GM12878 (cell line): ENCODE data around the gene SP110. TPM values are rescaled to one million over a fixed set of nuclear protein-coding genes. Genes with fewer than 3 reads are reported as not detected.

Source experiments
- ATAC-seq: fragments of 200-7000 bp; cut with Tn5 transposase; 3 replicates; pipeline ENCODE4 v1.9.1; 2020; ENCODE audit warnings: mild to moderate bottlenecking, moderate library complexity
- BruUV-seq: library from RNA; stranded (reverse); fragments of 400-500 nt; replicated peaks from 2 replicates; lab custom pipeline; 2021; lab: Mats Ljungman, UMichigan
- CTCF ChIA-PET: fragments of 300-600 bp; sonication (Branson Sonifier 250); formaldehyde crosslinking; extraction: SDS; loops from one replicate; lab custom pipeline; 2021; ENCODE audit warnings: inconsistent platforms; lab: Yijun Ruan, JAX
- POLR2A ChIA-PET: fragments of 350-600 bp; formaldehyde crosslinking; extraction: SDS; loops from one replicate; lab custom pipeline; 2021; ENCODE audit warnings: inconsistent platforms; lab: Charles Lee
- RAD21 ChIA-PET: fragments of 300-600 bp; sonication (Branson Sonifier 250); formaldehyde crosslinking; loops from one replicate; lab custom pipeline; 2023; ENCODE audit warnings: antibody characterized with exemption; ENCODE audit not compliant: unreplicated experiment; lab: Charles Lee
- SMC1A ChIA-PET: fragments of 300-600 bp; sonication (Branson Sonifier 250); formaldehyde crosslinking; loops from one replicate; lab custom pipeline; 2023; ENCODE audit not compliant: unreplicated experiment, uncharacterized antibody; lab: Charles Lee
- DNase-seq: peaks from one replicate; pipeline ENCODE4 v3.0.0-alpha.2; 2011; ENCODE audit warnings: low read depth, low spot score
- FAIRE-seq: peaks from 3 replicates; lab custom pipeline; 2011; peaks lifted over from hg19 to GRCh38; lab: Jason Lieb, UNC
- H2AFZ ChIP-seq: 2 replicates; pipeline ENCODE4 v1.6.0; 2011; ENCODE audit warnings: low read depth, low read length, control low read depth; ENCODE audit not compliant: control insufficient read depth
- H3K27ac ChIP-seq: 2 replicates; pipeline ENCODE4 v1.5.1; 2011; ENCODE audit warnings: control low read depth; ENCODE audit not compliant: control insufficient read depth, insufficient read depth
- H3K27me3 ChIP-seq, 2 experiments: replicated peaks in 1 of 2; 2 replicates each; pipeline versions ENCODE4 v1.6.0 to v1.6.1; 2011; ENCODE audit warnings: low read length in 1 of 2; ENCODE audit not compliant: control insufficient read depth in 2 of 2, insufficient read depth in 2 of 2
- H3K36me3 ChIP-seq, 2 experiments: 2 replicates each; pipeline ENCODE4 v1.5.1; 2011; ENCODE audit warnings: low read length in 1 of 2; ENCODE audit not compliant: control insufficient read depth in 2 of 2, insufficient read depth in 2 of 2
- H3K4me1 ChIP-seq: 2 replicates; pipeline ENCODE4 v1.6.1; 2011; ENCODE audit warnings: mild to moderate bottlenecking, low read length, moderate library complexity, mixed read lengths; ENCODE audit not compliant: control insufficient read depth, insufficient read depth
- H3K4me2 ChIP-seq: 2 replicates; pipeline ENCODE4 v1.6.0; 2011; ENCODE audit warnings: control low read depth; ENCODE audit not compliant: control insufficient read depth, insufficient read depth
- H3K4me3 ChIP-seq: fragments of 200-600 bp; sonication (generic); 2 replicates; pipeline ENCODE4 v1.5.1; 2016
- H3K79me2 ChIP-seq: 2 replicates; pipeline ENCODE4 v1.6.0; 2011; ENCODE audit warnings: low read length; ENCODE audit not compliant: control insufficient read depth, insufficient read depth
- H3K9ac ChIP-seq: 2 replicates; pipeline ENCODE4 v1.8.0; 2011; ENCODE audit warnings: low read length, control low read depth, mixed read lengths; ENCODE audit not compliant: control insufficient read depth, insufficient read depth
- H3K9me3 ChIP-seq: replicated peaks from 3 replicates; pipeline ENCODE4 v1.5.1; 2011; ENCODE audit warnings: mild to moderate bottlenecking, low read length; ENCODE audit not compliant: control insufficient read depth, insufficient read depth
- H4K20me1 ChIP-seq: 2 replicates; pipeline ENCODE4 v1.6.0; 2011; ENCODE audit not compliant: control insufficient read depth, insufficient read depth
- CBX5 ChIP-seq: sonication (generic); IDR thresholded peaks from 2 replicates; pipeline ENCODE4 v1.6.1; 2016; ENCODE audit warnings: low read depth, moderate library complexity, mild to moderate bottlenecking, inconsistent platforms
- DPF2 ChIP-seq: fragments of 450-650 bp; IDR thresholded peaks from 2 replicates; pipeline ENCODE4 v1.6.1; 2017; ENCODE audit warnings: mild to moderate bottlenecking
- EGR1 ChIP-seq, 2 experiments: IDR thresholded peaks; 1 replicate in 1 of 2; 2 replicates in 1 of 2; pipeline ENCODE4 v1.6.1; 2011 to 2012; ENCODE audit warnings: low read depth in 2 of 2, low read length in 2 of 2, borderline replicate concordance in 1 of 2, mild to moderate bottlenecking in 1 of 2, moderate library complexity in 1 of 2
- EP300 ChIP-seq, 2 experiments: fragments of 150-350 bp in 1 of 2; IDR thresholded peaks; 2 replicates each; pipeline ENCODE4 v1.6.1; 2011 to 2012; ENCODE audit warnings: low read depth in 2 of 2, low read length in 2 of 2, borderline replicate concordance in 1 of 2, improper control_type of control experiment in 1 of 2, inconsistent platforms in 1 of 2; ENCODE audit not compliant: control insufficient read depth in 1 of 2
- ESRRA ChIP-seq: IDR thresholded peaks from 2 replicates; pipeline ENCODE4 v1.6.1; 2012; ENCODE audit warnings: mild to moderate bottlenecking, low read length, improper control_type of control experiment
- ETV6 ChIP-seq, 2 experiments: fragments of 450-650 bp in 1 of 2; IDR thresholded peaks in 1 of 2; conservative IDR thresholded peaks in 1 of 2; 2 replicates each; pipeline ENCODE4 v1.6.1; 2014; ENCODE audit warnings: antibody characterized with exemption in 1 of 2, borderline replicate concordance in 1 of 2, low read depth in 1 of 2, mild to moderate bottlenecking in 1 of 2, moderate library complexity in 1 of 2
- FOXK2 ChIP-seq: fragments of 450-650 bp; IDR thresholded peaks from 2 replicates; pipeline ENCODE4 v1.6.1; 2017; ENCODE audit warnings: mild to moderate bottlenecking, moderate library complexity
- NFXL1 ChIP-seq: fragments of 450-650 bp; IDR thresholded peaks from 2 replicates; pipeline ENCODE4 v1.6.1; 2017; ENCODE audit warnings: antibody characterized with exemption, mild to moderate bottlenecking, borderline replicate concordance
- NR2F1 ChIP-seq: fragments of 450-650 bp; conservative IDR thresholded peaks from 2 replicates; pipeline ENCODE4 v1.6.1; 2017; ENCODE audit warnings: mild to moderate bottlenecking
- POLR2AphosphoS2 ChIP-seq: IDR thresholded peaks from 2 replicates; pipeline ENCODE4 v1.6.1; 2011; ENCODE audit warnings: low read depth, mild to moderate bottlenecking, low read length, improper control_type of control experiment, moderate library complexity
- RUNX3 ChIP-seq: IDR thresholded peaks from 2 replicates; pipeline ENCODE4 v1.6.1; 2012; ENCODE audit warnings: low read length, inconsistent platforms
- SIN3A ChIP-seq: IDR thresholded peaks from 2 replicates; pipeline ENCODE4 v1.6.1; 2012; ENCODE audit warnings: low read depth, low read length, improper control_type of control experiment
- TAF1 ChIP-seq: IDR thresholded peaks from 2 replicates; pipeline ENCODE4 v1.6.1; 2011; ENCODE audit warnings: mild to moderate bottlenecking, low read depth, low read length, borderline replicate concordance
- ZZZ3 ChIP-seq: IDR thresholded peaks from 2 replicates; pipeline ENCODE4 v1.6.1; 2011; ENCODE audit warnings: low read depth; ENCODE audit not compliant: control insufficient read depth, insufficient read length
- WGBS: methylation state at CpG from one replicate; pipeline ENCODE4 v1.1.6; 2016; ENCODE audit warnings: low lambda C conversion rate; ENCODE audit not compliant: insufficient replicate concordance, insufficient coverage; ENCODE audit errors: missing lambda C conversion rate; 5-methylcytosine and 5-hydroxymethylcytosine counted together
- in situ Hi-C: fragments of 300-500 bp; cut with MboI; formaldehyde crosslinking; loops from 9 replicates; pipeline ENCODE4 v1.14.3; 2018; ENCODE audit warnings: mixed read lengths
- intact Hi-C: fragments of 100-400 bp; cut with micrococcal nuclease; formaldehyde crosslinking; loops from one replicate; pipeline ENCODE4 v1.14.2; 2022; ENCODE audit not compliant: unreplicated experiment
- polyA plus RNA-seq, 11 experiments: library from polyadenylated mRNA; depleted of rRNA in 4 of 11; unstranded in 6 of 11; stranded (reverse) in 5 of 11; fragments of >200 nt; fragmentation: Nextera tagmentation in 4 of 11; fragmentation: Illumina TruSeq in 1 of 11; extraction: Ambion mirVana in 4 of 11; extraction: Trizol in 1 of 11; gene quantifications; 1 replicate in 1 of 11; 2 replicates in 10 of 11; pipeline versions ENCODE4 v1.2.1 to v1.2.3, GENCODE V29; 2011 to 2016; ENCODE audit warnings: inconsistent platforms in 2 of 11, missing spikeins in 2 of 11, low read depth in 1 of 11
- total RNA-seq, 4 experiments: library from RNA; depleted of rRNA in 3 of 4; stranded (reverse); fragments of >200 nt in 3 of 4; fragmentation: Illumina TruSeq in 1 of 4; extraction: Trizol in 1 of 4; gene quantifications; 2 replicates each; pipeline versions ENCODE4 v1.2.1 to v1.2.3, GENCODE V29; 2013 to 2021
- TF ChIP-seq, protein P1 (sequence below): fragments of 150-350 bp; IDR thresholded peaks from 2 replicates; pipeline ENCODE4 v1.6.1; 2016; ENCODE audit warnings: low read depth, low read length
- TF ChIP-seq, protein P2 (sequence below): fragments of 450-650 bp; IDR thresholded peaks from 2 replicates; pipeline ENCODE4 v1.6.1; 2016; ENCODE audit warnings: mild to moderate bottlenecking

The SP110 gene
- total and polyA plus RNA-seq, 10 of the 15 experiments (the other 5 are each of a cell fraction or from before 2014, with no cell fraction given) = 81.2 to 149 (median 100) TPM

DNA sequence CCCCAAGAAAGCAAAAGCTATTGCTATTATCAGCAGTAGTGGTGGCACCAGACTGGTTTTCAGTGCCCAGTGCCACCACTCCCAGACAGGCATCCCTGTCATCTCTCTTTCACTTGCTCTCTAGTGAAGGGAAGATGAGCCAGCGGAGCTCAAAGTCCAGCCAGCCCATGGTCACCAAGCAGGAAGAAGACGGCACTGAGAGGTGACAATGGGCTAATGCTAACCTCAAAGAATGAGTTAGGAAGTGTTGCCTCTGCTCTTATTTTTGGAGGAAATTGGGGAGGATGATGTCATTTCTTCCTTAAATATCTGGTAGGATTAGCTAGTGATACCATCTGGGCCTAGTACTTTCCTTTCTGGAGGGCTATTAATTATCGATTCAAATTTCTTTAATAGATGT, 7.4 kb upstream of the SP110 start (continued):
- TF ChIP-seq, protein P1, sequence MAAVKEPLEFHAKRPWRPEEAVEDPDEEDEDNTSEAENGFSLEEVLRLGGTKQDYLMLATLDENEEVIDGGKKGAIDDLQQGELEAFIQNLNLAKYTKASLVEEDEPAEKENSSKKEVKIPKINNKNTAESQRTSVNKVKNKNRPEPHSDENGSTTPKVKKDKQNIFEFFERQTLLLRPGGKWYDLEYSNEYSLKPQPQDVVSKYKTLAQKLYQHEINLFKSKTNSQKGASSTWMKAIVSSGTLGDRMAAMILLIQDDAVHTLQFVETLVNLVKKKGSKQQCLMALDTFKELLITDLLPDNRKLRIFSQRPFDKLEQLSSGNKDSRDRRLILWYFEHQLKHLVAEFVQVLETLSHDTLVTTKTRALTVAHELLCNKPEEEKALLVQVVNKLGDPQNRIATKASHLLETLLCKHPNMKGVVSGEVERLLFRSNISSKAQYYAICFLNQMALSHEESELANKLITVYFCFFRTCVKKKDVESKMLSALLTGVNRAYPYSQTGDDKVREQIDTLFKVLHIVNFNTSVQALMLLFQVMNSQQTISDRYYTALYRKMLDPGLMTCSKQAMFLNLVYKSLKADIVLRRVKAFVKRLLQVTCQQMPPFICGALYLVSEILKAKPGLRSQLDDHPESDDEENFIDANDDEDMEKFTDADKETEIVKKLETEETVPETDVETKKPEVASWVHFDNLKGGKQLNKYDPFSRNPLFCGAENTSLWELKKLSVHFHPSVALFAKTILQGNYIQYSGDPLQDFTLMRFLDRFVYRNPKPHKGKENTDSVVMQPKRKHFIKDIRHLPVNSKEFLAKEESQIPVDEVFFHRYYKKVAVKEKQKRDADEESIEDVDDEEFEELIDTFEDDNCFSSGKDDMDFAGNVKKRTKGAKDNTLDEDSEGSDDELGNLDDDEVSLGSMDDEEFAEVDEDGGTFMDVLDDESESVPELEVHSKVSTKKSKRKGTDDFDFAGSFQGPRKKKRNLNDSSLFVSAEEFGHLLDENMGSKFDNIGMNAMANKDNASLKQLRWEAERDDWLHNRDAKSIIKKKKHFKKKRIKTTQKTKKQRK = no peak
- TF ChIP-seq NR2F1 (no peak), RUNX3 (peak; percentile 29; the same call in 1 of the 2 replicates), CBX5 (no peak), EP300 (IDR thresholded peaks at IDR 0.05; ENCODE audit: borderline replicate concordance in 1 of 2, control insufficient read depth in 1 of 2, low read depth in 2 of 2, low read length in 2 of 2) (0 out of 4 replicates have a peak, but pooled peaks of 1 of the 2 experiments have one; percentile 32)

DNA sequence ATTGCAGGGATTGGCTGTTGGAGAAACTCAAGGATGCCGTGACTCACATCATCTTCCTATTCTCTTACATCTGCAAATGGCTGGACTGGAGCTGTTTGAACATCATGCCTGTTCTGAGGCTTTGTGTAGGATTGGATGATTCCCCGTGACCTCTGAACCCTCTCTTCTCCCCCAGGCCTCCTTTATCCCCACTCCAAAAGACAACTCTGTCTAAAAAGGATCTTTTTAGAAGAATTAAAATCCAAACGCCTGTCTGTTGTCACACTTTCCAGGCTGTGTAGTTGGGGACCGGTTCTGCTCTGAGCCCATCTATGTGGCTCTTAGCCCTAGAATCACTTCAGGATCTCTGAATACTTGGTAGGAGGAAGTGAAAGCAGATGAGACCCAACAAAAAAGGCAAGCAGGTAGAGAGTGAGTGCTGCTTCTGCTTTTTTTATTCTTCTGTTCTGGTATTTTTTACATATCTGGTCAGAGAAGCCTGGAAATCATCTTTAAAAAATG, 6.3 kb upstream of the SP110 start:
- ChIA-PET POLR2A (interaction anchor here (1.0 to 2.7 kb wide), 12 partner anchors 8 to 418 kb away, joined by 3 to 11 read pairs (median 6); partner anchors contain the start of genes SP100 and SP140L), CTCF (interaction anchor here (0.5 to 1.7 kb wide), 4 partner anchors 11 to 413 kb away, joined by 3 to 7 read pairs (median 3); no protein-coding TSS in a partner anchor), RAD21 (interaction anchor here (1.0 to 4.4 kb wide), 15 partner anchors 9 to 572 kb away, joined by 3 to 37 read pairs (median 4); partner anchors contain the start of gene CAB39), SMC1A (interaction anchor here (0.8 to 5.7 kb wide), 16 partner anchors 8 to 389 kb away, joined by 3 to 82 read pairs (median 4); partner anchors contain the start of gene SP140L)
- H2AFZ ChIP-seq = peak overlapping the region; percentile 42; the same call in 1 of the 2 replicates
- H3K27me3 ChIP-seq = no peaks in the 10 kb centered on the region
- BruUV-seq = TSS peak; percentile 86
- peaks cover 13% of the 10 kb centered on the region for H3K9me3 ChIP-seq
- peak overlapping the region; percentile 68 for H3K27ac ChIP-seq
- WGBS = 3% methylated on average over 4 of the region's 4 CpGs
- H3K9ac ChIP-seq = peak overlapping the region; percentile 73
- peaks cover 47% of the 10 kb centered on the region for H3K79me2 ChIP-seq
- FAIRE-seq = peak; percentile 96
- peak overlapping the region; percentile 97 for H3K4me2 ChIP-seq
- H4K20me1 ChIP-seq = no peaks in the 10 kb centered on the region
- intact Hi-C loops (loop anchor here (2.0 to 10.0 kb wide), 7 partner anchors 41 to 489 kb away; partner anchors contain the start of genes CAB39, SP100 and SP140L), in situ Hi-C loops (no loop called here)
- DNase-seq = peak; percentile 76
- ATAC-seq = peak; percentile 81
- H3K36me3 ChIP-seq = no peaks in the 10 kb centered on the region; a peak in 1 of 4 replicates
- H3K4me1 ChIP-seq = peaks cover 49% of the 10 kb centered on the region
- peak overlapping the region; percentile 72 for H3K4me3 ChIP-seq
- TF ChIP-seq FOXK2 (no peak), POLR2AphosphoS2 (no peak), SIN3A (no peak; the same call in 1 of the 2 replicates), NFXL1 (no peak), DPF2 (peak; percentile 64), ETV6 (conservative IDR thresholded peaks at IDR 0.05 in 1 of 2, IDR thresholded peaks at IDR 0.05 in 1 of 2; ENCODE audit: borderline replicate concordance in 1 of 2, low read depth in 1 of 2) (peak in 1 of 2 experiments; percentile 75; a peak in 1 of 4 replicates), ESRRA (no peak), TAF1 (peak; percentile 46; the same call in 1 of the 2 replicates), EGR1 (IDR thresholded peaks at IDR 0.05; ENCODE audit: borderline replicate concordance in 1 of 2, low read depth in 2 of 2, low read length in 2 of 2) (no peak), ZZZ3 (no peak)
- TF ChIP-seq, protein P2, sequence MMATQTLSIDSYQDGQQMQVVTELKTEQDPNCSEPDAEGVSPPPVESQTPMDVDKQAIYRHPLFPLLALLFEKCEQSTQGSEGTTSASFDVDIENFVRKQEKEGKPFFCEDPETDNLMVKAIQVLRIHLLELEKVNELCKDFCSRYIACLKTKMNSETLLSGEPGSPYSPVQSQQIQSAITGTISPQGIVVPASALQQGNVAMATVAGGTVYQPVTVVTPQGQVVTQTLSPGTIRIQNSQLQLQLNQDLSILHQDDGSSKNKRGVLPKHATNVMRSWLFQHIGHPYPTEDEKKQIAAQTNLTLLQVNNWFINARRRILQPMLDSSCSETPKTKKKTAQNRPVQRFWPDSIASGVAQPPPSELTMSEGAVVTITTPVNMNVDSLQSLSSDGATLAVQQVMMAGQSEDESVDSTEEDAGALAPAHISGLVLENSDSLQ = no peak
